Endothelial cell of umbilical vein (primary cell): ENCODE results near the gene SYTL1. TPM values are rescaled to one million over a fixed set of nuclear protein-coding genes. Genes with fewer than 3 reads are reported as not detected.

ENCODE experiments used
- BruUV-seq: library from RNA; stranded (reverse); fragments of 400-500 nt; replicated peaks from 2 replicates; lab custom pipeline; 2021; lab: Mats Ljungman, UMichigan
- CTCF ChIA-PET: fragments of 300-600, 350-600 bp; sonication (Branson Sonifier 250); formaldehyde crosslinking; loops from one replicate; lab custom pipeline; 2021; ENCODE audit warnings: antibody characterized with exemption, inconsistent platforms; lab: Charles Lee
- POLR2A ChIA-PET: fragments of 300-600, 350-600 bp; sonication (Branson Sonifier 250); formaldehyde crosslinking; loops from one replicate; lab custom pipeline; 2021; ENCODE audit warnings: antibody characterized with exemption, inconsistent platforms; lab: Charles Lee
- DNase-seq: peaks from one replicate; pipeline ENCODE4 v3.0.0-alpha.2; 2011; ENCODE audit warnings: low read depth, low spot score
- FAIRE-seq: peaks from 2 replicates; lab custom pipeline; 2011; peaks lifted over from hg19 to GRCh38; lab: Jason Lieb, UNC
- H2AFZ ChIP-seq: 2 replicates; pipeline ENCODE4 v1.6.0; 2012; ENCODE audit warnings: low read depth, low read length, control low read depth, inconsistent platforms
- H3K27ac ChIP-seq: 2 replicates; pipeline ENCODE4 v1.5.1; 2011; ENCODE audit warnings: low read depth, mild to moderate bottlenecking, control low read depth, low read length, moderate library complexity; ENCODE audit not compliant: insufficient read depth
- H3K27me3 ChIP-seq, 2 experiments: 2 replicates each; pipeline versions ENCODE4 v1.6.0 to v1.6.1; 2011; ENCODE audit warnings: low read length in 2 of 2, mixed read lengths in 1 of 2; ENCODE audit not compliant: control insufficient read depth in 2 of 2, insufficient read depth in 2 of 2
- H3K36me3 ChIP-seq, 2 experiments: 2 replicates in 1 of 2; 3 replicates in 1 of 2; pipeline ENCODE4 v1.5.1; 2011; ENCODE audit warnings: low read length in 2 of 2, mild to moderate bottlenecking in 1 of 2, moderate library complexity in 1 of 2; ENCODE audit not compliant: control insufficient read depth in 2 of 2, insufficient read depth in 2 of 2; ENCODE audit errors: extremely low read depth in 1 of 2
- H3K4me1 ChIP-seq: 3 replicates; pipeline ENCODE4 v1.5.1; 2011; ENCODE audit warnings: mild to moderate bottlenecking, low read length; ENCODE audit not compliant: control insufficient read depth, insufficient read depth; ENCODE audit errors: extremely low read depth
- H3K4me2 ChIP-seq: 2 replicates; pipeline ENCODE4 v1.6.1; 2011; ENCODE audit warnings: low read length, control low read depth, mixed read lengths; ENCODE audit not compliant: insufficient read depth
- H3K4me3 ChIP-seq, 3 experiments: fragments of 200-600 bp in 1 of 3; sonication (generic), shearing (Covaris generic) in 1 of 3; replicated peaks in 1 of 3; 2 replicates each; pipeline ENCODE4 v1.5.1; 2011 to 2016; ENCODE audit warnings: control low read depth in 3 of 3, low read length in 3 of 3, mild to moderate bottlenecking in 2 of 3, inconsistent platforms in 1 of 3, low read depth in 1 of 3, moderate library complexity in 1 of 3; ENCODE audit not compliant: insufficient read depth in 1 of 3
- H3K79me2 ChIP-seq: 2 replicates; pipeline ENCODE4 v1.6.0; 2012; ENCODE audit warnings: low read length, inconsistent platforms; ENCODE audit not compliant: control insufficient read depth, insufficient read depth
- H3K9ac ChIP-seq: replicated peaks from 2 replicates; pipeline ENCODE3; 2011; ENCODE audit warnings: low read length, control low read depth; ENCODE audit not compliant: insufficient read depth; ENCODE audit errors: extremely low read depth
- H3K9me1 ChIP-seq: replicated peaks from 3 replicates; pipeline ENCODE4 v1.6.0; 2011; ENCODE audit warnings: mild to moderate bottlenecking, low read length; ENCODE audit not compliant: control insufficient read depth, insufficient read depth; ENCODE audit errors: extremely low read depth
- H3K9me3 ChIP-seq: replicated peaks from 2 replicates; pipeline ENCODE4 v1.5.1; 2012; ENCODE audit warnings: low read length, inconsistent platforms; ENCODE audit not compliant: control insufficient read depth, insufficient read depth
- H4K20me1 ChIP-seq: replicated peaks from 2 replicates; pipeline ENCODE3; 2011; ENCODE audit warnings: mild to moderate bottlenecking, low read length; ENCODE audit not compliant: control insufficient read depth, insufficient read depth; ENCODE audit errors: extremely low read depth
- CTCF ChIP-seq, 2 donors: IDR thresholded peaks; 1 replicate in 1 of 2; 2 replicates in 1 of 2; pipeline ENCODE4 v1.5.1; 2011; ENCODE audit warnings: low read length in 2 of 2, mild to moderate bottlenecking in 2 of 2, moderate library complexity in 2 of 2, control low read depth in 1 of 2, inconsistent platforms in 1 of 2, low read depth in 1 of 2; ENCODE audit not compliant: insufficient read depth in 1 of 2; ENCODE audit errors: extremely low read depth in 1 of 2
- GATA2 ChIP-seq: IDR thresholded peaks from 2 replicates; pipeline ENCODE4 v1.7.0; 2011; ENCODE audit warnings: low read depth, mild to moderate bottlenecking, moderate library complexity, mixed read lengths, low read length; ENCODE audit not compliant: insufficient read length, insufficient read depth
- MYC ChIP-seq: IDR thresholded peaks from one replicate; pipeline ENCODE4 v1.6.1; 2011; ENCODE audit warnings: mild to moderate bottlenecking, low read depth, low read length
- POLR2A ChIP-seq: IDR thresholded peaks from 2 replicates; pipeline ENCODE4 v1.6.1; 2012; ENCODE audit warnings: low read depth, mild to moderate bottlenecking, control low read depth, low read length
- POLR2AphosphoS5 ChIP-seq: IDR thresholded peaks from 2 replicates; pipeline ENCODE4 v1.6.1; 2012; ENCODE audit warnings: low read depth, mild to moderate bottlenecking, control low read depth, low read length, moderate library complexity; ENCODE audit not compliant: insufficient read depth
- dilution Hi-C: fragments of 300-500 bp; cut with MboI; formaldehyde crosslinking; loops from one replicate; pipeline ENCODE4 v1.15.0; 2019; ENCODE audit warnings: low sequenced_read_pairs; ENCODE audit not compliant: extremely low pct_ligation_motif_present
- intact Hi-C: fragments of 100-400 bp; cut with micrococcal nuclease; formaldehyde crosslinking; loops from one replicate; pipeline ENCODE4 v1.10.0; 2022
- polyA plus RNA-seq, 4 experiments: library from polyadenylated mRNA; depleted of rRNA in 3 of 4; stranded (reverse) in 3 of 4; unstranded in 1 of 4; fragments of >200 nt; gene quantifications; 2 replicates each; pipeline versions ENCODE4 v1.2.1 to v1.2.3, GENCODE V29; 2011 to 2012; ENCODE audit warnings: missing spikeins in 1 of 4
- total RNA-seq: library from RNA; stranded (reverse); gene quantifications from 2 replicates; pipeline ENCODE4 v1.2.3, GENCODE V29; 2021

Gene SYTL1
- total and polyA plus RNA-seq, 2 donors (not counting 3 experiments of a cell fraction or from before 2014, with no cell fraction given) = 0.04 TPM; not detected in 1

GRCh38 chr1:27325286-27325685, 16.5 kb upstream of the SYTL1 start:
- POLR2A ChIA-PET = interaction anchor here (0.5 kb wide), 1 partner anchor 20 kb away, joined by 3 read pairs; no protein-coding TSS in a partner anchor
- CTCF ChIA-PET = interaction anchor here (2.7 kb wide), 1 partner anchor 26 kb away, joined by 8 read pairs; no protein-coding TSS in a partner anchor
- H3K4me2 ChIP-seq = no peak overlapping the region
- peaks cover 2% of the 10 kb centered on the region for H4K20me1 ChIP-seq
- H3K9me1 ChIP-seq = no peaks in the 10 kb centered on the region
- no peak overlapping the region for H3K27ac ChIP-seq
- H3K79me2 ChIP-seq = peaks cover 69% of the 10 kb centered on the region
- H2AFZ ChIP-seq = no peak overlapping the region
- H3K36me3 ChIP-seq = peaks cover 3 to 7% of the 10 kb centered on the region in 2 experiments
- H3K9ac ChIP-seq = no peak overlapping the region
- no peaks in the 10 kb centered on the region for H3K9me3 ChIP-seq
- H3K27me3 ChIP-seq = no peaks in the 10 kb centered on the region
- no peak for DNase-seq
- dilution Hi-C loops (no loop called here), intact Hi-C loops (no loop called here)
- no peak overlapping the region for H3K4me3 ChIP-seq
- FAIRE-seq = no peak
- TF ChIP-seq MYC (no peak), POLR2A (no peak)
- H3K4me1 ChIP-seq = peaks cover 11% of the 10 kb centered on the region
- no TSS peak for BruUV-seq

- TF ChIP-seq CTCF (IDR thresholded peaks at IDR 0.05; ENCODE audit: extremely low read depth in 1 of 2, insufficient read depth in 1 of 2, low read depth in 1 of 2, low read length in 2 of 2) = no peak
- no peak for TF ChIP-seq GATA2
- TF ChIP-seq POLR2AphosphoS5 = no peak
- intact Hi-C loops = no loop called here
- H3K27ac ChIP-seq = no peak overlapping the region
- peaks cover 3 to 21% of the 10 kb centered on the region in 2 experiments for H3K36me3 ChIP-seq
- no TSS peak for BruUV-seq
- H3K9ac ChIP-seq = no peak overlapping the region
- ChIA-PET POLR2A (no interaction called here), CTCF (interaction anchor here (0.6 to 2.0 kb wide), 7 partner anchors 14 to 283 kb away, joined by 3 to 6 read pairs (median 3); partner anchors contain the start of gene SYTL1)
- no peaks in the 10 kb centered on the region for H3K9me3 ChIP-seq
- FAIRE-seq (no peak), DNase-seq (no peak)
- peaks cover 8% of the 10 kb centered on the region for H3K4me1 ChIP-seq
- H3K4me3 ChIP-seq = no peak overlapping the region
- peaks cover 62% of the 10 kb centered on the region for H3K79me2 ChIP-seq
- H4K20me1 ChIP-seq = peaks cover 2% of the 10 kb centered on the region
- no peaks in the 10 kb centered on the region for H3K27me3 ChIP-seq
- dilution Hi-C loops = no loop called here
- no peak overlapping the region for H2AFZ ChIP-seq
- no peak overlapping the region for H3K4me2 ChIP-seq
- H3K9me1 ChIP-seq = no peaks in the 10 kb centered on the region
Measured at GRCh38 chr1:27327964-27328363, 13.9 kb upstream of the SYTL1 start.
